ENCODE results near the gene BCDIN3D. TPM values are rescaled to one million over a fixed set of nuclear protein-coding genes. Genes with fewer than 3 reads are reported as not detected.

The BCDIN3D gene
- polyA plus RNA-seq, 1 of the 3 experiments (the other 2 are of a cell fraction): 2.3 TPM

GRCh38 chr12:49864798-49865090 lies 21.8 kb upstream of the BCDIN3D start:
- H3K79me2 ChIP-seq (ENCODE audit: insufficient read depth): no peaks in the 10 kb centered on the region
- H3K36me3 ChIP-seq (replicated peaks in 1 of 2; ENCODE audit: control insufficient read depth in 1 of 2, insufficient read depth in 2 of 2, low read length in 1 of 2): no peaks in the 10 kb centered on the region
- no peak overlapping the region for H2AFZ ChIP-seq (ENCODE audit: low read depth)
- H3K27me3 ChIP-seq (ENCODE audit: insufficient read depth): no peaks in the 10 kb centered on the region
- no peaks in the 10 kb centered on the region for H3K9me3 ChIP-seq
- no peak overlapping the region for H3K27ac ChIP-seq (ENCODE audit: low read depth in 2 of 2, low read length in 1 of 2)
- TF ChIP-seq EZH2phosphoT487 (IDR thresholded peaks at IDR 0.05; ENCODE audit: borderline replicate concordance, low read depth) (no peak), IRF3 (IDR thresholded peaks at IDR 0.05; ENCODE audit: low read depth, low read length) (no peak), CHD2 (IDR thresholded peaks at IDR 0.05; ENCODE audit: low read length, partially characterized antibody) (no peak), FOSL2 (IDR thresholded peaks at IDR 0.05; ENCODE audit: borderline replicate concordance, low read depth) (no peak), GABPA (IDR thresholded peaks at IDR 0.05; ENCODE audit: low read depth) (no peak), SIN3A (IDR thresholded peaks at IDR 0.05; ENCODE audit: borderline replicate concordance, low read depth, low read length) (no peak), CTCF (IDR thresholded peaks at IDR 0.05) (no peak), ELF1 (IDR thresholded peaks at IDR 0.05) (no peak), TAF1 (IDR thresholded peaks at IDR 0.05; ENCODE audit: borderline replicate concordance, low read depth, low read length) (no peak), RFX5 (IDR thresholded peaks at IDR 0.05; ENCODE audit: low read length) (no peak), RCOR1 (IDR thresholded peaks at IDR 0.05; ENCODE audit: low read length) (no peak), MEF2A (IDR thresholded peaks at IDR 0.05; ENCODE audit: borderline replicate concordance, low read depth) (no peak)
- no peak for DNase-seq
- CTCF ChIA-PET: interaction anchor here (0.6 to 14.1 kb wide), 11 partner anchors 17 to 486 kb away, joined by 3 to 312 read pairs (median 4); partner anchors contain the start of genes AQP6 and ASIC1
- H3K4me2 ChIP-seq: no peak overlapping the region
- H3K4me1 ChIP-seq (ENCODE audit: control insufficient read depth in 1 of 2, insufficient read depth in 2 of 2, low read depth in 1 of 2, low read length in 1 of 2): peaks cover 23 to 33% of the 10 kb centered on the region in 2 experiments
- WGBS (ENCODE audit: low lambda C conversion rate): 43% methylated on average over 2 of the region's 2 CpGs
- H3K4me3 ChIP-seq (ENCODE audit: low read depth in 2 of 2, low read length in 1 of 2): no peak overlapping the region
- peaks cover 14% of the 10 kb centered on the region for H3F3A ChIP-seq (replicated peaks; ENCODE audit: insufficient read depth)
- H4K20me1 ChIP-seq (ENCODE audit: insufficient read depth): no peaks in the 10 kb centered on the region
- POLR2A ChIA-PET: no interaction called here
- H3K9ac ChIP-seq: no peak overlapping the region
- H3K9me2 ChIP-seq: no peaks in the 10 kb centered on the region

GRCh38 chr12:49863946-49864797 lies 21.3 kb upstream of the BCDIN3D start:
- POLR2A ChIA-PET: interaction anchor here (0.5 kb wide), 1 partner anchor 629 kb away, joined by 3 read pairs; no protein-coding TSS in a partner anchor
- H3F3A ChIP-seq (replicated peaks; ENCODE audit: insufficient read depth): peaks cover 10% of the 10 kb centered on the region
- DNase-seq: no peak
- TF ChIP-seq REST (IDR thresholded peaks at IDR 0.05; ENCODE audit: low read depth, low read length) (no peak), TAF1 (IDR thresholded peaks at IDR 0.05; ENCODE audit: borderline replicate concordance, low read depth, low read length) (no peak), NFIC (IDR thresholded peaks at IDR 0.05; ENCODE audit: borderline replicate concordance) (no peak), IRF3 (IDR thresholded peaks at IDR 0.05; ENCODE audit: low read depth, low read length) (no peak), FOXJ3 (CRISPR knock-in tag; IDR thresholded peaks at IDR 0.05) (no peak), NRF1 (IDR thresholded peaks at IDR 0.05; ENCODE audit: low read depth, low read length) (no peak), RCOR1 (IDR thresholded peaks at IDR 0.05; ENCODE audit: low read length) (no peak), PBX3 (IDR thresholded peaks at IDR 0.05) (no peak)

More at GRCh38 chr12:49863946-49864797, 21.3 kb upstream of the BCDIN3D start:
- Histone ChIP-seq H3K27me3 (ENCODE audit: insufficient read depth) (no peaks in the 10 kb centered on the region), H3K9ac (no peak overlapping the region), H3K27ac (ENCODE audit: low read depth in 2 of 2, low read length in 1 of 2) (no peak overlapping the region), H3K36me3 (replicated peaks in 1 of 2; ENCODE audit: control insufficient read depth in 1 of 2, insufficient read depth in 2 of 2, low read length in 1 of 2) (no peaks in the 10 kb centered on the region), H3K9me2 (no peaks in the 10 kb centered on the region), H3K79me2 (ENCODE audit: insufficient read depth) (no peaks in the 10 kb centered on the region), H3K4me3 (ENCODE audit: low read depth in 2 of 2, low read length in 1 of 2) (no peak overlapping the region), H3K4me1 (ENCODE audit: control insufficient read depth in 1 of 2, insufficient read depth in 2 of 2, low read depth in 1 of 2, low read length in 1 of 2) (peaks cover 19 to 27% of the 10 kb centered on the region in 2 experiments), H3K4me2 (no peak overlapping the region), H3K9me3 (no peaks in the 10 kb centered on the region), H4K20me1 (ENCODE audit: insufficient read depth) (no peaks in the 10 kb centered on the region), H2AFZ (ENCODE audit: low read depth) (no peak overlapping the region)
- 81% methylated on average over 17 of the region's 17 CpGs for WGBS (ENCODE audit: low lambda C conversion rate)
- CTCF ChIA-PET: interaction anchor here (0.6 to 14.1 kb wide), 12 partner anchors 13 to 312 kb away, joined by 3 to 312 read pairs (median 4); partner anchors contain the start of genes AQP6 and ASIC1
